ENCODE data around the gene M6PR.
A peak's percentile ranks its signal among the peaks of the same experiment; 100 is the strongest.
"Not testable (repeated sequence)": the region's sequence is repeated elsewhere in the genome, so short reads cannot be mapped to it uniquely, and the experiment has no call there.

Gene M6PR

GRCh38 chr12:8950702-8951478 lies 1.4 kb upstream of the M6PR start:
- no peak for DNase-seq

GRCh38 chr12:8950221-8950527 lies 729 bp upstream of the M6PR start:
- no peak for DNase-seq

- no peak for DNase-seq
These were observed 624 bp downstream of the M6PR start for GRCh38 chr12:8948701-8949341.

- DNase-seq, result no peak
These were observed 1.7 kb downstream of the M6PR start for GRCh38 chr12:8947737-8948136.

- no peak for DNase-seq
These were observed 2.7 kb downstream of the M6PR start for GRCh38 chr12:8946733-8947132.

- DNase-seq, result no peak
These were observed 5.8 kb downstream of the M6PR start for GRCh38 chr12:8943565-8944186.

- no peak for DNase-seq
These were observed 7.6 kb downstream of the M6PR start for GRCh38 chr12:8941691-8942478.

GRCh38 chr12:8937842-8938442 lies 11.5 kb downstream of the M6PR start:
- DNase-seq, result not testable (repeated sequence)

- no peak for DNase-seq
These were observed 12.7 kb downstream of the M6PR start for GRCh38 chr12:8936735-8937134.

- DNase-seq, result not testable (repeated sequence)
These were observed 15.4 kb downstream of the M6PR start for GRCh38 chr12:8934080-8934479.

- not testable (repeated sequence) for DNase-seq
These were observed 17.0 kb downstream of the M6PR start for GRCh38 chr12:8932464-8932863.

- DNase-seq, result not testable (repeated sequence)
These were observed 18.7 kb downstream of the M6PR start for GRCh38 chr12:8930655-8931323.

GRCh38 chr12:8922544-8922943 lies 26.9 kb downstream of the M6PR start:
- no peak for DNase-seq

- DNase-seq, result not testable (repeated sequence)
These were observed 29.8 kb downstream of the M6PR start for GRCh38 chr12:8919643-8920042.

- no peak for DNase-seq
These were observed 31.7 kb downstream of the M6PR start for GRCh38 chr12:8917751-8918150.

- no peak for DNase-seq
These were observed 32.4 kb downstream of the M6PR start for GRCh38 chr12:8917031-8917430.

GRCh38 chr12:8916154-8916553 lies 33.3 kb downstream of the M6PR start:
- DNase-seq, result no peak

GRCh38 chr12:8914716-8915526 lies 34.5 kb downstream of the M6PR start:
- peak; percentile 42 for DNase-seq

GRCh38 chr12:8914033-8914715 lies 35.3 kb downstream of the M6PR start, which contains the start of gene PHC1:
Gene PHC1 (plus strand): TSS chr12:8914509. CDS start chr12:8917678, 3,169 bp downstream.
- peak; percentile 66 for DNase-seq

- DNase-seq, result no peak
These were observed 35.8 kb downstream of the M6PR start for GRCh38 chr12:8913702-8914032.

GRCh38 chr12:8912914-8913313 lies 36.5 kb downstream of the M6PR start:
- DNase-seq, result peak; percentile 6

Measured in activated CD4-positive, alpha-beta T cell treated with anti-CD3 and anti-CD28 coated beads, Interleukin-2, amount 50 U/mL, for 16 hours (primary cell).